ENCODE measurements around the gene HACE1.

GRCh38 chr6:104860221-104860620, 502 bp upstream of the HACE1 start:
- no peak for TF ChIP-seq ZNF221 (tag by site-specific recombination; IDR thresholded peaks at IDR 0.05; ENCODE audit: borderline replicate concordance)
- TF ChIP-seq, protein P1, sequence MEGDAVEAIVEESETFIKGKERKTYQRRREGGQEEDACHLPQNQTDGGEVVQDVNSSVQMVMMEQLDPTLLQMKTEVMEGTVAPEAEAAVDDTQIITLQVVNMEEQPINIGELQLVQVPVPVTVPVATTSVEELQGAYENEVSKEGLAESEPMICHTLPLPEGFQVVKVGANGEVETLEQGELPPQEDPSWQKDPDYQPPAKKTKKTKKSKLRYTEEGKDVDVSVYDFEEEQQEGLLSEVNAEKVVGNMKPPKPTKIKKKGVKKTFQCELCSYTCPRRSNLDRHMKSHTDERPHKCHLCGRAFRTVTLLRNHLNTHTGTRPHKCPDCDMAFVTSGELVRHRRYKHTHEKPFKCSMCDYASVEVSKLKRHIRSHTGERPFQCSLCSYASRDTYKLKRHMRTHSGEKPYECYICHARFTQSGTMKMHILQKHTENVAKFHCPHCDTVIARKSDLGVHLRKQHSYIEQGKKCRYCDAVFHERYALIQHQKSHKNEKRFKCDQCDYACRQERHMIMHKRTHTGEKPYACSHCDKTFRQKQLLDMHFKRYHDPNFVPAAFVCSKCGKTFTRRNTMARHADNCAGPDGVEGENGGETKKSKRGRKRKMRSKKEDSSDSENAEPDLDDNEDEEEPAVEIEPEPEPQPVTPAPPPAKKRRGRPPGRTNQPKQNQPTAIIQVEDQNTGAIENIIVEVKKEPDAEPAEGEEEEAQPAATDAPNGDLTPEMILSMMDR (tag by site-specific recombination; IDR thresholded peaks at IDR 0.05) = no peak
- TF ChIP-seq, protein P2, sequence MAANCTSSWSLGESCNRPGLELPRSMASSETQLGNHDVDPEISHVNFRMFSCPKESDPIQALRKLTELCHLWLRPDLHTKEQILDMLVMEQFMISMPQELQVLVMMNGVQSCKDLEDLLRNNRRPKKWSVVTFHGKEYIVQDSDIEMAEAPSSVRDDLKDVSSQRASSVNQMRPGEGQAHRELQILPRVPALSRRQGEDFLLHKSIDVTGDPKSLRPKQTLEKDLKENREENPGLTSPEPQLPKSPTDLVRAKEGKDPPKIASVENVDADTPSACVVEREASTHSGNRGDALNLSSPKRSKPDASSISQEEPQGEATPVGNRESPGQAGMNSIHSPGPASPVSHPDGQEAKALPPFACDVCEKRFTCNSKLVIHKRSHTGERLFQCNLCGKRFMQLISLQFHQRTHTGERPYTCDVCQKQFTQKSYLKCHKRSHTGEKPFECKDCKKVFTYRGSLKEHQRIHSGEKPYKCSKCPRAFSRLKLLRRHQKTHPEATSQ (tag by site-specific recombination; IDR thresholded peaks at IDR 0.05) = no peak
- TF ChIP-seq, protein P3, sequence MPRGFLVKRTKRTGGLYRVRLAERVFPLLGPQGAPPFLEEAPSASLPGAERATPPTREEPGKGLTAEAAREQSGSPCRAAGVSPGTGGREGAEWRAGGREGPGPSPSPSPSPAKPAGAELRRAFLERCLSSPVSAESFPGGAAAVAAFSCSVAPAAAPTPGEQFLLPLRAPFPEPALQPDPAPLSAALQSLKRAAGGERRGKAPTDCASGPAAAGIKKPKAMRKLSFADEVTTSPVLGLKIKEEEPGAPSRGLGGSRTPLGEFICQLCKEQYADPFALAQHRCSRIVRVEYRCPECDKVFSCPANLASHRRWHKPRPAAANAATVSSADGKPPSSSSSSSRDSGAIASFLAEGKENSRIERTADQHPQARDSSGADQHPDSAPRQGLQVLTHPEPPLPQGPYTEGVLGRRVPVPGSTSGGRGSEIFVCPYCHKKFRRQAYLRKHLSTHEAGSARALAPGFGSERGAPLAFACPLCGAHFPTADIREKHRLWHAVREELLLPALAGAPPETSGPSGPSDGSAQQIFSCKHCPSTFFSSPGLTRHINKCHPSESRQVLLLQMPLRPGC (tag by site-specific recombination; IDR thresholded peaks at IDR 0.05) = no peak
- no peak for TF ChIP-seq ZNF707 (tag by site-specific recombination; IDR thresholded peaks at IDR 0.05)
- TF ChIP-seq ZNF747 (tag by site-specific recombination; IDR thresholded peaks at IDR 0.05) = no peak
- TF ChIP-seq ZNF37A (tag by site-specific recombination; IDR thresholded peaks at IDR 0.05) = no peak
